HL-60/S4 treated with phorbol 12-myristate 13-acetate at 8.2 ng/mL for 4 days and 3 days (cell line): ENCODE results near the gene FBXO36.
"Not testable (repeated sequence)": the region's sequence is repeated elsewhere in the genome, so short reads cannot be mapped to it uniquely, and the experiment has no call there.

Experiments
- in situ Hi-C: fragments of 300-500 bp; cut with MboI; formaldehyde crosslinking; loops from 2 replicates; pipeline ENCODE4 v1.15.0; 2022; ENCODE audit warnings: low sequenced_read_pairs

Gene FBXO36

GRCh38 chr2:229956491-229956890, 34.2 kb downstream of the FBXO36 start:
- in situ Hi-C loops, result no loop called here

GRCh38 chr2:229963596-229963995, 41.3 kb downstream of the FBXO36 start:
- in situ Hi-C loops, result not testable (repeated sequence)

GRCh38 chr2:229969921-229970320, 47.6 kb downstream of the FBXO36 start:
- in situ Hi-C loops, result no loop called here

GRCh38 chr2:229970406-229970805, 48.1 kb downstream of the FBXO36 start:
- in situ Hi-C loops, result no loop called here

- in situ Hi-C loops, result no loop called here
These were observed 49.0 kb downstream of the FBXO36 start for GRCh38 chr2:229971298-229971790.

- in situ Hi-C loops, result no loop called here
These were observed 52.0 kb downstream of the FBXO36 start for GRCh38 chr2:229974266-229974665.

GRCh38 chr2:229980431-229981184, 58.3 kb downstream of the FBXO36 start:
- in situ Hi-C loops, result no loop called here

- in situ Hi-C loops, result no loop called here
These were observed 70.9 kb downstream of the FBXO36 start for GRCh38 chr2:229993236-229993635.

- in situ Hi-C loops, result no loop called here
These were observed 74.0 kb downstream of the FBXO36 start for GRCh38 chr2:229996320-229996719.

GRCh38 chr2:229997565-229997964, 75.3 kb downstream of the FBXO36 start:
- in situ Hi-C loops, result no loop called here

- in situ Hi-C loops, result loop anchor here (10.0 to 25.0 kb wide), 2 partner anchors 155 to 612 kb away; no protein-coding TSS in a partner anchor
These were observed 78.0 kb downstream of the FBXO36 start for GRCh38 chr2:230000118-230000841.

- in situ Hi-C loops, result loop anchor here (10.0 to 25.0 kb wide), 2 partner anchors 147 to 604 kb away; no protein-coding TSS in a partner anchor
These were observed 85.8 kb downstream of the FBXO36 start for GRCh38 chr2:230007931-230008707.

GRCh38 chr2:230008708-230009066, 86.4 kb downstream of the FBXO36 start:
- in situ Hi-C loops, result loop anchor here (10.0 to 25.0 kb wide), 2 partner anchors 146 to 604 kb away; no protein-coding TSS in a partner anchor

GRCh38 chr2:230010501-230010900, 88.2 kb downstream of the FBXO36 start:
- in situ Hi-C loops, result loop anchor here (25.0 kb wide), 1 partner anchor 602 kb away; no protein-coding TSS in a partner anchor

GRCh38 chr2:230011617-230012016, 89.3 kb downstream of the FBXO36 start:
- in situ Hi-C loops, result loop anchor here (25.0 kb wide), 1 partner anchor 601 kb away; no protein-coding TSS in a partner anchor

GRCh38 chr2:230012267-230012884, 90.1 kb downstream of the FBXO36 start:
- in situ Hi-C loops, result loop anchor here (25.0 kb wide), 1 partner anchor 600 kb away; no protein-coding TSS in a partner anchor

GRCh38 chr2:230016844-230017243, 94.5 kb downstream of the FBXO36 start:
- in situ Hi-C loops, result loop anchor here (25.0 kb wide), 1 partner anchor 595 kb away; no protein-coding TSS in a partner anchor

- in situ Hi-C loops, result loop anchor here (25.0 kb wide), 1 partner anchor 594 kb away; no protein-coding TSS in a partner anchor
These were observed 95.8 kb downstream of the FBXO36 start for GRCh38 chr2:230018153-230018552.

GRCh38 chr2:230019742-230020141, 97.4 kb downstream of the FBXO36 start:
- in situ Hi-C loops, result loop anchor here (25.0 kb wide), 1 partner anchor 593 kb away; no protein-coding TSS in a partner anchor

- in situ Hi-C loops, result loop anchor here (25.0 kb wide), 1 partner anchor 589 kb away; no protein-coding TSS in a partner anchor
These were observed 101.0 kb downstream of the FBXO36 start for GRCh38 chr2:230023313-230023712.
